Adrenal gland (tissue), 12 donors: ENCODE measurements around the gene ADCY5. TPM values are rescaled to one million over a fixed set of nuclear protein-coding genes. Genes with fewer than 3 reads are reported as not detected.

Source experiments
- DNase-seq, 7 donors: peaks; one replicate each; pipeline ENCODE4 v3.0.0-alpha.2; 2019 to 2020
- H3K27ac ChIP-seq, 5 donors: fragments of 200-600 bp; sonication (generic) in 4 of 5; 1 replicate in 3 of 5; 2 replicates in 2 of 5; pipeline versions ENCODE4 v1.5.1 to v1.8.0; 2016 to 2020; ENCODE audit warnings: mild to moderate bottlenecking in 1 of 5
- H3K27me3 ChIP-seq: fragments of 200-600 bp; 2 replicates; pipeline ENCODE4 v1.8.0; 2021
- H3K36me3 ChIP-seq, 2 donors: fragments of 200-600 bp; replicated peaks in 1 of 2; 1 replicate in 1 of 2; 2 replicates in 1 of 2; pipeline versions ENCODE4 v1.5.1 to v1.8.0; 2018 to 2022
- H3K4me1 ChIP-seq, 2 donors: fragments of 200-600 bp; replicated peaks in 1 of 2; 1 replicate in 1 of 2; 2 replicates in 1 of 2; pipeline versions ENCODE4 v1.5.1 to v1.8.0; 2018 to 2021
- H3K4me3 ChIP-seq, 4 donors: fragments of 200-600 bp; sonication (generic) in 3 of 4; one replicate each; pipeline ENCODE4 v1.5.1; 2016 to 2018
- H3K9me3 ChIP-seq, 3 donors: fragments of 200-600 bp; sonication (generic) in 1 of 3; replicated peaks in 1 of 3; 1 replicate in 2 of 3; 2 replicates in 1 of 3; pipeline versions ENCODE4 v1.5.1 to v1.8.0; 2016 to 2021
- POLR2A ChIP-seq, 2 donors: fragments of 450-650 bp; IDR thresholded peaks; one replicate each; pipeline ENCODE4 v1.6.1; 2017; ENCODE audit warnings: antibody characterized with exemption in 2 of 2, mild to moderate bottlenecking in 2 of 2, moderate library complexity in 1 of 2
- WGBS, 4 donors: extraction: QIAGEN DNeasy Blood & Tissue Kit in 2 of 4; methylation state at CpG; one replicate each; pipeline versions ENCODE4 v1.1.5 to v1.1.7; 2013 to 2017; 5-methylcytosine and 5-hydroxymethylcytosine counted together
- intact Hi-C, 2 donors: fragments of 100-400 bp; cut with DNase I; formaldehyde crosslinking; loops; one replicate each; pipeline versions ENCODE4 v1.14.1 to v1.15.0; 2022 to 2023
- polyA plus RNA-seq, 3 donors: library from polyadenylated mRNA; stranded (reverse); fragments of 200-250 nt in 2 of 3; fragments of 350-450 nt in 1 of 3; fragmentation: Illumina TruSeq in 1 of 3; extraction: RNeasy Lipid Tissue Mini Kit (QIAGEN cat#74804) in 1 of 3; gene quantifications; one replicate each; pipeline ENCODE4 v1.2.3, GENCODE V29; 2013 to 2014
- total RNA-seq, 9 donors: library from RNA; depleted of rRNA in 4 of 9; stranded (reverse); fragments of >200 nt in 4 of 9; fragments of 120-200 nt in 1 of 9; fragmentation: NEBNext Ultra II Directional in 1 of 9; extraction: Animal tissue kit (Norgen Biotek cat#: 25700) in 1 of 9; gene quantifications; one replicate each; pipeline versions ENCODE4 v1.1.0 to v1.2.4, GENCODE V29; 2013 to 2023
- TF ChIP-seq, protein P1 (sequence below), 6 experiments: fragments of 450-650 bp in 4 of 6; fragments of 200-600 bp in 2 of 6; sonication (generic) in 1 of 6; IDR thresholded peaks; 1 replicate in 5 of 6; 2 replicates in 1 of 6; pipeline versions ENCODE4 v1.5.1 to v1.8.0; 2016 to 2021; ENCODE audit warnings: antibody characterized with exemption in 6 of 6, mild to moderate bottlenecking in 2 of 6, moderate library complexity in 1 of 6
- donor health status: healthy with polysubstance abuse.
- donor health status: Bipolar disorder and iron deficiency.
- donor health status: DM: yes; HTN: yes; CAD: no.
- donor health status: DM: no; HTN: no; CAD: no.
- donor health status: DM: no; HTN: no; CAD: no.
- donor health status: DM: yes; HTN: yes; CAD: no.

Gene ADCY5
- total and polyA plus RNA-seq, 12 donors = 1.2 to 12.4 (median 4.4) TPM

DNA sequence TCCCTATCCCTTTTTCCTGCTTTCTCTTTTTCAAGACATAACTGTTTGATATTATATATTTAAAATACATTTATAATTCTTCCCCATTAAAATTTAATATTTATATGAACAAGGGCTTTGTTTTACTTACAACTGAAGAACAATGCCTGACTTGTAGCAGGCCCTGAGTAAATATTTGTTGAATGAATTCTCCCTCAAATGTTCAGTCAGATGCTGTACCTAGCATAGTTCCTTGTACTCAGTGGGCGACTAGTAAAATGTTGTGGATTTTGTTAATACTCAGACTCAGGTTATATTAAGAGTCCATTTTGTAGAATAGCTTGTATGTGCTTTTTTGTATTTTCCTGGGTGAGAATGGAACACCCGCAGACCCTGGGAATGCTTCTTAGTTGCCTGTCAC, 178.1 kb downstream of the ADCY5 start:
- H3K4me3 ChIP-seq = no peak overlapping the region
- no peaks in the 10 kb centered on the region for H3K9me3 ChIP-seq
- no peaks in the 10 kb centered on the region for H3K27me3 ChIP-seq
- no peaks in the 10 kb centered on the region for H3K36me3 ChIP-seq
- DNase-seq = no peak
- intact Hi-C loops = no loop called here
- H3K4me1 ChIP-seq = no peaks in the 10 kb centered on the region
- 89 to 98% (median 91%) methylated on average over 2 of the region's 2 CpGs for WGBS, 4 donors
- TF ChIP-seq POLR2A (IDR thresholded peaks at IDR 0.05) = no peak
- TF ChIP-seq, protein P1, sequence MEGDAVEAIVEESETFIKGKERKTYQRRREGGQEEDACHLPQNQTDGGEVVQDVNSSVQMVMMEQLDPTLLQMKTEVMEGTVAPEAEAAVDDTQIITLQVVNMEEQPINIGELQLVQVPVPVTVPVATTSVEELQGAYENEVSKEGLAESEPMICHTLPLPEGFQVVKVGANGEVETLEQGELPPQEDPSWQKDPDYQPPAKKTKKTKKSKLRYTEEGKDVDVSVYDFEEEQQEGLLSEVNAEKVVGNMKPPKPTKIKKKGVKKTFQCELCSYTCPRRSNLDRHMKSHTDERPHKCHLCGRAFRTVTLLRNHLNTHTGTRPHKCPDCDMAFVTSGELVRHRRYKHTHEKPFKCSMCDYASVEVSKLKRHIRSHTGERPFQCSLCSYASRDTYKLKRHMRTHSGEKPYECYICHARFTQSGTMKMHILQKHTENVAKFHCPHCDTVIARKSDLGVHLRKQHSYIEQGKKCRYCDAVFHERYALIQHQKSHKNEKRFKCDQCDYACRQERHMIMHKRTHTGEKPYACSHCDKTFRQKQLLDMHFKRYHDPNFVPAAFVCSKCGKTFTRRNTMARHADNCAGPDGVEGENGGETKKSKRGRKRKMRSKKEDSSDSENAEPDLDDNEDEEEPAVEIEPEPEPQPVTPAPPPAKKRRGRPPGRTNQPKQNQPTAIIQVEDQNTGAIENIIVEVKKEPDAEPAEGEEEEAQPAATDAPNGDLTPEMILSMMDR (IDR thresholded peaks at IDR 0.05) = no peak
- H3K27ac ChIP-seq = no peak overlapping the region

DNA sequence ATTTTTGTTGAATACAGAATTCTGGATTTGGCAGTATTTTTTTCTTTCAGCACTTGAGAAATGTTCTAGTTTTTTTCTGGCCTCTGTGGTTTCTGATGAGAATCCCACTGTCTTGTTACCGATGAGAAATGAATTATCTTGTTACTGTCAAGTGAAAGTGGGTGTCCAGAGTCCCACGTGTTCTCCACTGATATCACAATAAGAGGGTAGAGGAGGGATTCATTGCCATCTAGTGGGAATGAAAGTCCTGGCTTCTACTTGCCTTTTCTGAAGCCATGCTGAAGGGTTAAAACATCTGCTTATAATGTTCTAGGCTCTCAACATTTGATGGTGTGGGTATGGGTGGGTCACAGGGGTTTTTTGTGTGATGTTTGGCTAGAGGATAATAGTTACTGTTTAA, 181.1 kb downstream of the ADCY5 start:
- Histone ChIP-seq H3K9me3 (no peaks in the 10 kb centered on the region), H3K36me3 (no peaks in the 10 kb centered on the region), H3K27ac (no peak overlapping the region), H3K4me1 (no peaks in the 10 kb centered on the region), H3K4me3 (no peak overlapping the region), H3K27me3 (no peaks in the 10 kb centered on the region)
- DNase-seq = no peak
- intact Hi-C loops = loop anchor here in 1 of 2 donors (10.0 kb wide), 1 partner anchor 243 kb away; the partner anchor contains the start of gene SEMA5B
- no peak for TF ChIP-seq POLR2A (IDR thresholded peaks at IDR 0.05)
- TF ChIP-seq, protein P1 (IDR thresholded peaks at IDR 0.05) = no peak
- 56 to 83% (median 78%) methylated on average over 2 of the region's 2 CpGs for WGBS, 4 donors

DNA sequence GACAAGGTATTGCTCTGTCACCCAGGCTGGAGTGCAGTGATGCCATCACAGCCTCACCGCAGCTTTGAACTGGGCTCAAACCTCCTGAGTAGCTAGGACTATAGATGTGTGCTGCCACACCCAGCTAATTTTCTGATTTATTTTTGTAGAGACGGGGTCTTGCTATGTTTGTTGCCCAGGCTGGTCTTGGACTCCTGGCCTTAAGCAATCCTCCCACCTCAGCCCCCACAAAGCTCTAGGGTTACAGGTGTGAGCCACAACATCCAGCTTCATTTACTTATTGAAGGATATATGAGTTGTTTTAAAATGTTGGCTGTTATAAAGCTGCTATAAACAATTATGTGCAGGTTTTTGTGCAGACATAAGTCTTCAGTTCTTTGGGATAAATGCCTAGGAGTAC, 184.9 kb downstream of the ADCY5 start:
- TF ChIP-seq, protein P1 (IDR thresholded peaks at IDR 0.05) = no peak
- no peak for TF ChIP-seq POLR2A (IDR thresholded peaks at IDR 0.05)
- 84 to 100% (median 97%) methylated on average over 2 of the region's 2 CpGs for WGBS, 4 donors
- H3K4me1 ChIP-seq = no peaks in the 10 kb centered on the region
- no peak overlapping the region for H3K27ac ChIP-seq
- no peaks in the 10 kb centered on the region for H3K9me3 ChIP-seq
- H3K4me3 ChIP-seq = no peak overlapping the region
- no peaks in the 10 kb centered on the region for H3K27me3 ChIP-seq
- no peak for DNase-seq
- intact Hi-C loops = loop anchor here (5.0 to 10.0 kb wide), 2 partner anchors 239 to 322 kb away; partner anchors contain the start of gene SEMA5B (in 1 of the 2)
- H3K36me3 ChIP-seq = no peaks in the 10 kb centered on the region

DNA sequence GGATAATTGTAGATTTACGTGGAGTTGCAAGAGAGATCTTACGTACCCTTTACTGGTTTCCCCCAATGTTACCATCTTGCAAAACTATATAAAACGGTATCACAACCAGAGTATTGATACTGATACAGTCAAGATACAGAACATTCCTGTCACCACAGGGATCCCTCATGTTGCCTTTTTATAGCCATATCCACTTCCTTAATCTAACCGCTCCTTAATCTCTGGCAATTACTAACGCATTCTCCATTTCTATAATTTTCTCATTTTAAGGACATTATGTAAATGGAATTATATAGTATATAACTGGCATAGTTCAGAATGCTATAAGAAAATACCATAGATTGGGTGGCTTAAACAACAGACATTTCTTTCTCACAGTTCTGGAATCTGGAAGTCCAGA, 186.0 kb downstream of the ADCY5 start:
- Histone ChIP-seq H3K4me1 (peaks cover 0 to 7% of the 10 kb centered on the region in 2 donors), H3K9me3 (no peaks in the 10 kb centered on the region), H3K27me3 (no peaks in the 10 kb centered on the region), H3K36me3 (no peaks in the 10 kb centered on the region), H3K27ac (no peak overlapping the region), H3K4me3 (no peak overlapping the region)
- WGBS, 4 donors = 84 to 97% (median 93%) methylated on average over 5 of the region's 5 CpGs
- intact Hi-C loops = loop anchor here (5.0 to 10.0 kb wide), 2 partner anchors 238 to 321 kb away; partner anchors contain the start of gene SEMA5B (in 1 of the 2)
- no peak for DNase-seq
- TF ChIP-seq, protein P1 (IDR thresholded peaks at IDR 0.05) = no peak
